ENCODE measurements around the gene SLC12A8.

Gene SLC12A8

DNA sequence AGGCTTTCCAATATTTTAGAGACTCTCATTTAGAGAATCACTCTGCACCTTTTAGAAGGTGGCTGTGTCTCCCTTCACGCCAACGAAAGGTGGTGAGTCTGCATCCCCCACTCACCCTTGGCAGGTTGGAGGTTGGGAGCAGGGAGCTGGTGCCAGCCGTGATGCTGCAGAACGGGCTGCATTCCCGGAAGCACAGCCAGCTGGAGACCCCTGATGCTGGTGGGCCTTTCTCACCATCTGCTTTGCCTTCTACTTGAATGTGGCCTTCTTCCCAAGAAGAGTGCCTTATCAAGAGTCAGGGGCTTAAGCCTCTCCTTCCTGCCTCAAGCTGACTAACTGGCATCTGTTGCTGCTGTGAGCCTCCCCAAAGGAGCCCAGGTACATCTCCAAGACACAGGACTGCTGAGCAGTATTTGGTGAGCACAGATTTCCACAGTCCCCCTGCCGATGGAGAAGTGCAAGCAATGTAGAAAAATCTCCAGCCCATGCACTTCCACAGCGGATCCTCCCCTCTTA is 139.1 kb downstream of the SLC12A8 start:
- no peak for DNase-seq (ENCODE audit: low spot score)

DNA sequence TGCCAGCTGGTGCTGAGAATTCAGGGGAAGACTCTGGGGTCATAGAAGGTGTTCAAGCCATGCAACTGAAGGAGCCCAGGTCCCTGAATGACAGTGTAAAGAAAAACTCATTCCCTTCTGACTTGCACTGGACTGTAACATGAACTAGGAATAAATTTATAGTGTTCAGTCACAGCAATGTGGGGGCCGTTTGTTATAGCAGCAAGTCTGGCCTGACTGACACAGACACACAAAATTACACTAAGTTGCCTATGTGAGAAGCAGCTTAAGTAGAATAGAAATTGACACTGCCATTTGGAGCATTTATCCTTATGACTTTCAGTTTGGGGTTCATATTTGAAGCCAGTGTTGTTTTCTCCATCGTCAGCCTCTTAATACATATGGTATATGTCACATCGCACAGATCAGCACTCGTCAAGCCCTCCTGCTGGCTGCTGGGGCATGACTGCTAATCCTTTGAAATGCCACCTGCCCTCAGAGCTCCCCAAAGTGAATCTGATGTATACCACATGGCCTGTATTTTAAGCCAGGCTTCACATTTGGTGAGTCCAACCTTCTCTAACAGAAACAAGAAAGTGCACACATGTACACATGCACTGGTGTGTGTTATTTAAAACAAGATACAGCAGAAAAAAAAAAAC is 139.7 kb downstream of the SLC12A8 start:
- no peak for DNase-seq (ENCODE audit: low spot score)

- no peak for DNase-seq (ENCODE audit: low spot score)
Observed at GRCh38 chr3:125072301-125072700, 140.2 kb downstream of the SLC12A8 start.

DNA sequence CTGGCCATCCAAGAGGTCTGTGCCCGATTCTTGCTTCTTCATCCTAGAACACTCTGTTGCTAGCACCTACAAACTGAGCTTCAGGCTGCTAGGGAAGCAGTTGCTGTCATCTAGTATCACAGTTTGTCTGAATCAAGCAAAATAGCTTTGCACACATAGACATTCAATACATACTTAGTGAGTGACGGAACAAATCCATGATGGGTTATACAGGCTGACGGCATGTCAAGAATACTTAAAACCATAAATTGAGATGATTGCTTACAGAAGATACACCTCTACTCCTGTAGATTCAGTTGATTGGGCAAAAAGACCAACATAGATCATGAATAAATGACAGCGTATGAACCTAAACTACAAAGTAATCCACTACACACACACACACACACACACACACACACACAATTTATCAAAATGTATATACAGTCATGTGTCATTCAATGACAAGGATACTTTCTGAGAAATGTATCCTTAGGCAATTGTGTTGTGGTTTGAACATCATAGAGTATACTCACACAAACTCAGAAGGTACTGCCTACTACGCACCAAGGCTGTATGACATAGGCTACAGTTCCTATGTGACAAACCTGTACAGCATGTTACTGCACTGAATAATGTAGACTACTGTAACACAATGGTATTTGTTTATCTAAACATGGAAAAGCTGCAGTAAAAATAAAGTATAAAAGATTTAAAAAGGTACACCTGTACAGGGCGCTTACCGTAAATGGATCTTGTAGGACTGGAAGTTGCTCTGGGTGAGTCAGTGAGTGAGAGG is 142.4 kb downstream of the SLC12A8 start:
- DNase-seq (ENCODE audit: low spot score), result no peak

DNA sequence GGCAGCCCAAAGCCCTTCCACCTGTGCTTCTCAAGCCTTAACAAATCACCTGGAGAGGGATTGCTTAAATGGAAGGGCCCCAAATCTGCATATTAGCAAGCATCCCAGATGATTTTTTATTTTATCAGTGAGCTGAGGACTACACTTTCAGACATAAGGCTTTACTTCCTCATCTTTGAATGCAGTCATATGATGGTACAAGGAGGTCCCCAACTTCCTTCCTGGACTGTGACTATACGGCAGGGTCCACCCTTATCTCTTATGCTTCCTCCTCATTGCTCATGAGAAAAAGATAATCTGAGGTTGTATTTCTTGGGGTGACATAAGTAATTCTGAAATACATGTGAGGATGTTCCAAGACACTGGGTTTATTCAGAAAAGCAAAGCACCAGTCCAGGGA is 143.1 kb downstream of the SLC12A8 start:
- DNase-seq (ENCODE audit: low spot score), result peak; percentile 40

DNA sequence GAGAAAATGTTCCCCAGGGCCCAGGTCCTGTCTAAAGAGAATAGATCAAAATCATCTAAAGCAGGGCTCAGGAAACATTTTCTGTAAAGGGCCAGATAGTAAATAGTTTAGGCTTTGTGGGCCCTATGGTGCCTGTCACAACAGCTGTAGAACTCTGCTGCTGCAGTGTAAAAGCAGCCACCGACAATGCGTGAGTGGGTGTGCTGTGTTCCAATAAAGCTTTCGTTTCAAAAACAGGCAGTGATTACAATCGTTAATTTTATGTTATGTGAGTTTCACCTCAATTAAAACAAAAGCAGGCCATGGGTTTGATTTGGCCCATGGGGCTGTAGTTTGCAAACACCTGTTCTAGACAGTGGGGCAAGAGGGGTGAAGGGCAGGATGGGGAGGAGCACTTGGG is 144.3 kb downstream of the SLC12A8 start:
- no peak for DNase-seq (ENCODE audit: low spot score)

GRCh38 chr3:125067225-125067624 is 145.3 kb downstream of the SLC12A8 start:
- no peak for DNase-seq (ENCODE audit: low spot score)

- DNase-seq (ENCODE audit: low spot score), result no peak
Observed at GRCh38 chr3:125062904-125063618, 149.5 kb downstream of the SLC12A8 start.

GRCh38 chr3:125061646-125062045 is 150.9 kb downstream of the SLC12A8 start:
- DNase-seq (ENCODE audit: low spot score), result no peak

- no peak for DNase-seq (ENCODE audit: low spot score)
Observed at GRCh38 chr3:125061170-125061569, 151.4 kb downstream of the SLC12A8 start.

DNA sequence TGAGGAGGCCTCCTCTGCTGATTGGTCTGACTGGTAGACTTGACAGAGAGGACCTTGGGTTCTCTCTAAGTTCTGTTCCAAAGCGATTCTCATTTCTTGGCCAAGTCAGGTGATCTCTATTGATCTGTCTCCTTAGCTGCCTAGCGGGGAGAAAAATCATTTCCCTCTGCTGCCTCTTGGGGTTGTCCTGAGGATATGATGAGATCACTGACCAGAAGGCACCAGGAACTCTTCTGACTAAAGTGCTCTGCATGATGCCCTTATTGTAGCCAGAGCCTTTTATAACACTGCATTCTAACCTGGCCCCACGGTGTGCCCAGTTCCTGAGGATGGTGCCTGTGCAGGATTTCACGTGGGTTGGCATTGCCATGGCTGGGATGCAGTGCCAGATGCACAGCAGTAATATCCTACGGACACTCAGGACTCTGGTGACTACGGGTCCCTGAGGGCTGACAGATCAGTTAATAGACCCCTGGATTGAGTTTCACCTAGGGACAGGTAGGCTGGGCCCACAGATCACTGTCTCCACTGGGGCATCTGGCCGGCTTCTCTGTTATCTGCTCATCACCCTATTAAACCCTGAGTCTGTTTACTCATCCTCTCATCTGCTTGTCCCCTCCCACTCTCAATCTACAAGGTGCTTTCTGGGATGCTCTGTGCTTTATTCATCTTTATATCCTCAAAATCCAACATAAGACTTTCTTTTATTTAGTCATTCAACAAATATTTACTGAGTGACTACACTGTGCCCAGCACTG is 152.9 kb downstream of the SLC12A8 start:
- no peak for DNase-seq (ENCODE audit: low spot score)

DNA sequence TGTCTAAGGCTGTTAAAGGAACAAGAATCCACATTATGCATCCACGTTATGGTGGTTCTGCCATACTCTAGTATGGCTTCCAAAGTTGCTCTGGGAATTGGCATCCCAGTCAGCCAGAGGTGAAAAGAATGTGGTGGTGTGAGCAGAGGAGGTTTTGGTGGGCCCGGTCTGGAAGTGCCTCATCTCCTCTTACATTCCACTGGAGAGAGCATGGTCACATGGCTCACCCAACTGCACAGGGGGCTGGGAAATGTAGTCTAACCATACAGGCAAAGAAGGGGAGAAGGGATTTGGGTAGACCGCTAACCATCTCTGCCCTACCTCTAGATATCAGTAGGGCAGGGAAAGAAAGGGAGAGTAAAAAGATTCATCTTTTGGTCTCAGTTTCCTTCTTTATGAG is 153.6 kb downstream of the SLC12A8 start:
- DNase-seq (ENCODE audit: low spot score), result no peak

- DNase-seq (ENCODE audit: low spot score), result no peak
Observed at GRCh38 chr3:125058529-125058928, 154.0 kb downstream of the SLC12A8 start.

DNA sequence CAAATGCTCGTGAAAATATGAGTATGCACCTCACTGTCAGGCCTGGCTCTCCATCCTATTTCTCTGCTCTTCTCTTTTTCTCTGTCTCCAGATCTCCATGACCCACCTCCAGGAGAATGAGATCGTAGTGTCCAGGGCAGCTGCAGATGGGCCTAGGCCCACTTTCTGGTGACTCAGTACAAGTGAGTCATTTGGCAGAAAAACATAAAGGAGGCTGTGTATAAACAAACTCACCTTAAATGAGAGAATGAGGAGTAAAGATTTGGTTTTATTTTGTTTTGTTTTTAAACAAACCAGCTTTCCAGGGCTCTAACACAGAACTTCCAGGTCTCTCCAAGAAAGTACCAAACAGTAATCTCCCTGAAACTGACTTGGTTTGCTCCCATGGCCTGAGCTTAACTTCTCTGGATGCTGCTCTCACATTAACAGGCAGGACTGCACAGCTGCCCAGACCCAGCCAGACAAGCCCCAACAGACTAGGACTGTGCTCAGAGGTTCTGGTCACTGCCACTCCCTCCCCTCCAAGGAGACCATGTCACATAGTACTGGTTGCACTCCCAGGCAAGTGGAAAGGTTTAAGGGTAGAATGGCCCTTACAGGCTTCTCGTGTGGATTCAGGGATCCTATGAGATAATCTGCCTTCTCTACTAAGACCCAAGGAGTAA is 155.2 kb downstream of the SLC12A8 start:
- DNase-seq (ENCODE audit: low spot score), result no peak

- peak; percentile 89 for DNase-seq (ENCODE audit: low spot score)
Observed at GRCh38 chr3:125055913-125056745, 156.4 kb downstream of the SLC12A8 start, which contains the start of gene HEG1. Gene HEG1 (minus strand): TSS chr3:125055997. CDS start chr3:125055890, 107 bp downstream.

DNA sequence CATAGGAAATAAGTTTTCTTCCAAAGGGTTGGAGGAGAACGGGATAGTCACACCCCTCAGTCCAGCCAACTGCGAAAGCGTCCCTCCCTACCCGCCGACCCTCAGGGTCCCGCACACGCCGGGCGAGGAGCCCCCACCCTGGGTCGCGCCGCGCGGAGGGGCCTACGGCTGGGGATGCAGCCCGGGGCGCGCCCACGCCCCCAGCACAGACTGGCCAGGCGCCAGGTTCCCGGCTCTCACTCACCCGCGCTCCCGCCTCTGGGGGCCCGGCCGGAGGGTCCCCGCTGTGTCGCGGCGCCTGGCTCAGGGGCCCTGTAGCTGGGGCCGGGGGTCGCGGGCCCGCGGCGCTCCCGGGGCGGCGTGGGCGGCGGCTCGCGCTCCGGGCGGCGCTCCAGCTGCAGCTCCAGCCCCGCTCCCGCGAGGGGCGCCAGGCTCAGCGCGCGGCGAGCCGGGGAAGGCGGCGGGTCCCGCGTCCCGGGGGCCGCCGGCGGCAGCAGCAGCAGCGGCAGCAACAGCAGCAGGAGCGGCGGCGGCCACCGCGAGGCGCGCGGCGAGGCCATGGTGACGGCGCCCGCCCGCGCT is 157.1 kb downstream of the SLC12A8 start:
- peak; percentile 69 for DNase-seq (ENCODE audit: low spot score)

GRCh38 chr3:125054449-125055329 is 157.9 kb downstream of the SLC12A8 start:
- peak; percentile 65 for DNase-seq (ENCODE audit: low spot score)

DNA sequence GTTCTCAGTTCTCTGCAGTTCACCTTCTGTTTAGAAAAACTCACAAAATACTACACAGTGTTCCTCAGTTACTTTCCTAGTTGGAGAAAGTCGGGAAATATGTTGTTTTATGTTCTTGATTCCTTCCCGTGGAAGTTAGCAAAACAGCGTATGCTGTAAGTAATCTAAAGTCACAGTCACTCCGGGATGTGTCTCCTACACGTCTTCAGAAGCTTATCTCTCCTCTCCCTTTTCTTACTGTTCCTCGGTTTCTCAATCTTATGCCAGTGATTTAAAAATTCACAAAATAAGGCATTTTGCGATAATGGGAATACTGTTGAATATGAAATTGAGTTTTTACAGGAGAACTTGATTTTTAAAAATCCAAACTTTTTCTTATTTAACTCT is 158.5 kb downstream of the SLC12A8 start:
- no peak for DNase-seq (ENCODE audit: low spot score)

GRCh38 chr3:125053304-125053699 is 159.2 kb downstream of the SLC12A8 start:
- DNase-seq (ENCODE audit: low spot score), result no peak
